ENCODE measurements around the gene CASP9.

Gene CASP9

DNA sequence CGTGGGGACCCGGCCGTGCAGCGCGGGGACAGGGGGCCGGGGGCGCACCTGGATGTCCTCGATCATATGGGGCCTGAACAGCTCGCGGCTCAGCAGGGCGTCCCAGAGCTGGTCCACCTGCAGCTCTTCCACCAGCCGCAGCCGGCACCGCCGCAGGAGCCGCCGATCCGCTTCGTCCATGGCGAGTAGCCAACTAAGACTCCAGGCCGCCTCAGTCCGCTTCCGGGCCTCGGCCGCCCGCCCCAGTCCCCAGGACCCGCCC is at the start of gene CASP9:
Gene CASP9, minus strand, starts transcription at position 195 of the 262 bp plus-strand sequence. Its CDS starts 15 bp downstream, at position 180.
- DNase-seq (ENCODE audit: low spot score): no peak

DNA sequence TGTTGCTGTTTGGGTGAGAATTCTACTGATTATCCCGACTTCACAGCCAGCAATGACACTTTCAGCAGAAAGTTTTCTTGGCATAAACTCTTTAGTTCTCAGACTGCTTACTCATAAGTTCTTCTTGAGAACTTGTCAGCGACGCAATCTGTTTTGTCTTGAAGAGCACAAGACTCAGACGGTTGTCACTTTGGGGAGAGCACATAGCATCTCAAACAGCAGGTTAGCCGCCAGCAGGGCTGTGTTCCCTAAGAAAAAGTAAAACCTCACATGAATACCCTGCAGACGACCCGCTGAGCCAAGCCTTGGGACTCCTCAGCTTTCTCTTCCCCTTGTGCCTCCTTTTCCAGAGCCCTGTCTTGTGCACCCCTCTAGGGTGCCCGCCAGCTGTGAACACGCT is 49.5 kb upstream of the CASP9 start:
- DNase-seq (ENCODE audit: low spot score): no peak

DNA sequence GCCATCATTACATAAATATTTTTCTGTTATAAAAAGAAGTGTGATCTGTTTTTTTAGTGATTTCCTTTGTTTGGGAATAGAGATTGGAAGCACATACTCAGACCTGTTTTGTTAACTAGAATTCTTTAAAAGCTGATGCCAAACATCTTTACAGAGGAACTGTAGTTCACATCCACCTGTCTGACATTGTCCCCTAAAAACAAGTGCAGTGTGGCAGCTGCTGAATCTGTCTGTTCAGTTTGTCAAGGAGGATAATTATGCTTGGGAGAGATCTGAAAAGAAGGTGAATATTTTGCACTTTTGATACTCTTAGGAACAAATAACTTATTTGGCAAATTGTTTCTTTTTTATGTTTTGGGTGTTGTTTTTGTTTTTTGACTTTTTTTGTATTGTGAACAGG is 47.3 kb upstream of the CASP9 start:
- no peak for DNase-seq (ENCODE audit: low spot score)

DNA sequence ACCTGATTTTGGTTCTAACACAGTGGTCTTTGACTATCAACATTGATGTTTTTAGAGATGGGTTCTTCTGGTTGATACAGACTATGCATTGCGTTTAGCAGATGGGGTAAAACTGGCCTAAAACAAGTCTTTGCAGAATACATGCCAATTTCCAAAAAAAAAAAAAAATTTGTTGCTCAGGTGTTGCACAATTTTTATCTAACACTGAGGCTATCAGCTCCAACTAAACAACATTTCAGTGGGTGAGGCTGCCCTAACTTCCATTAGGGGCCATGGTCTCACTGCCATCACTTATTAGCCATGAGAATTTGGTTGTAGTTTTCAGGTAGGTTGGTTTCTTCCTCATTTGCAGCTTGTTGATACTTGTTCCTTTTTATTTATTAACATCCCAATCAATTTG is 46.8 kb upstream of the CASP9 start:
- no peak for DNase-seq (ENCODE audit: low spot score)

DNA sequence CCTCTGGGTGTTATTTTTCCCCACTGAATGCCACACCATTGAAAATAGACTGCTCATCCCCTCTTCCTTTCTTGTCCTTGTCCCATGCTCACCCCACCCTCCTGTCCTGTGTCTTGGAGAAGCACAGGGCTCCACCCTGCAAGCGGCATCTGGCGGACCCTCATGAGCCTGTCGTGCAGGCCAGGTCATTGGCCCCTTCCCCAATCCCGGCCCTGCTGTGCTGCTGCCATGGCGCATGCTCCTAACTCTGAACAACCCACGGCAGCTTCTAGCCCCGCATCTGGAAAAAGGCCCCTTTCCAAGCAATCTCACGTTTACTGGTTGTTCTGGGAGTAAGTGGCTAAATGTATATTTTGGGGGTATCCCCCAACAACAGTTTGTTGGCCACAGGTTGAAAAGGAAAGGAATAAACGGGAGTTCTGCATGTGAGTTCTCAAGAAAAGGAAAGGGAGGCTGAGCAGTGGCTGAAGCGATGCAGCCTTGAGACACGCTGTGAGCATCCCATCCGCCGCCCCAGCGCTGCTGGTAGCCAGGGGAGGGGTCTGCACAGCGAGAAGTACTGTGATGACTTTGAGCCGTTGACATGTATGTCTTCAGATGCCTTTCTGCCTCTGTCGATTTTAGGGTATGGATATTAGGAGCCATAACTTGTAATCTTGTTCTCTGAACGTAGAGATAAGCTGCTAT is 44.5 kb upstream of the CASP9 start:
- no peak for DNase-seq (ENCODE audit: low spot score)

DNA sequence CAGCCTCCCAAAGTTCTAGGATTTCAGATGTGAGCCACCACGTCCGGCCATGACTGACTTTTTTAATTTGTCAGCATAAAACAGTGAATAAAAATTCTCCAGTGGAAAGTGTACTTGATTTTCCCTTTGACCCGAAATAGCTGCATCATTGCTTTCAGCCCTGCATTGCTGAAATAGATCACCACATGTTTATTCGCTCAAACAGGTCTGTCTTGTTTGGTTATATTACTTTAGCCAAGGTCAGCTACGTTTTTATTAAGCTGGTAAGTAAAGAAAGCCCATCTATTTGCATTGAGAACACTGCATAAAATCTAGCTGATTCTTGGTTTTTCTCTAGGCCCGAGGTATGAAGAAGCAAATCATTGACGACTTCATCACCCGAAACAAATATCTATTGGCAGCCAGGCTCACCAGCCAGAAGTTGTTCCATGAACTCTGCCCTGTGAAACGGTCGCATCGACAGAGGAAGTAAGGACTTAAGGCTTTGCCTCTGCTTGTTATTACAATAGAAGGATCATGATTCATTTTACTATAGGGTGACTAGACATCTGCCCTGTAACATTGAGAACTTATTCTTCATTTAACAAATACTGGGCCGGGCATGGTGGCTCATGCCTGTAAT is 35.3 kb upstream of the CASP9 start:
- DNase-seq (ENCODE audit: low spot score): no peak

DNA sequence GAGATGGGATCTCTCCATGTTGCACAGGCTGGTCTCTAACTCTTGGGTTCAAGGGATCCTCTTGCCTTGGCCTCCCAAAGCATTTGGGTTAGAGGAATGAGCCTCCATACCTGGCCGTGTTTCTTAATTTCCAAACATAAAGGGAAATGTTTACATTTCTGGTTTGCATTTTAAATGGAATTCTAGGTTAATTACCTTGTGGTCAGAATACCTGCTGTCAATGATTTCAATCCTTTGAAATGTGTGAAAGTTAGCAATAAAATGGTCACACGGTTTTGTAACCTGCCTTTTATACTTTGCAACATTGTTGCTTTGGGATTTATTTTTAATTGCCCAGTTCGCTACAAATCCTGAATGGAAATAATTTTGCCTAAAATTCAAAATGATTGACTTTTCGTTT is 34.5 kb upstream of the CASP9 start:
- DNase-seq (ENCODE audit: low spot score): no peak

DNA sequence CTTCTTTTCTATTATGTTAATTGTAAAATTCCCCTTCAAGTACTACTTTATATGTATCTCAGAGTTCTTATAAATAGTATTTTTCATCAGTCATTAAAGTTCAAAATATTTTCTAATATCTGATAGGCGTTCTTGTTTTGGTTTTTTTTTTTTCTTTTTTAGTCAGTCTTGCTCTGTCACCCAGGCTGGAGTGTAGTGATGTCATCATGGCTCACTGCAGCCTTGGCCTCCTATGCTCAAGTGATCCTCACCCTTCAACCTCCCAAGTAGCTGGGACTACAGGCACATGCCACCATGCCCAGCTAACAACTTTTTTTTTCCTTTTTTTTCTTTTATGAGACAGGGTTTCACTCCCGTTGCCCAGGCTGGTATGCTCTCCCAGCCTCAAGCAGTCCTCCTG is 33.6 kb upstream of the CASP9 start:
- DNase-seq (ENCODE audit: low spot score): peak; percentile 22

DNA sequence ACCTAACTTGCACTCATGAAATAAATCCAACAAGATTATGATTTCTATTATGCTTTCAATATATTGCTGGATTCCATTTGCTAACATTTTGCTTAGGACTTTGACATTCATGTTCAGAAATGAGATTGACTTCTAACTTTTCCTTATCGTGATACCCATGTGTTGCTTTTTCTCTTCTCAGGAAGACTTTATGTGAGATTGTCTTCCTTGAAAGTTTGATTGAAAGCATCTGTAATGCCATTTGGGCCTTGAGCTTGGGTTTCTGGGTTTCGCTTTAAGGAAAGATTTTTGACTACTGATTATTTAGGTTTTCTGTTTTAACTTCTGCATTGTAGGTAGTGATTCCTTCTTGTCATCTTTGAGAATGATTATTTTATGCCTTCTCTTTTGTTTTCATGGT is 33.0 kb upstream of the CASP9 start:
- DNase-seq (ENCODE audit: low spot score): no peak

DNA sequence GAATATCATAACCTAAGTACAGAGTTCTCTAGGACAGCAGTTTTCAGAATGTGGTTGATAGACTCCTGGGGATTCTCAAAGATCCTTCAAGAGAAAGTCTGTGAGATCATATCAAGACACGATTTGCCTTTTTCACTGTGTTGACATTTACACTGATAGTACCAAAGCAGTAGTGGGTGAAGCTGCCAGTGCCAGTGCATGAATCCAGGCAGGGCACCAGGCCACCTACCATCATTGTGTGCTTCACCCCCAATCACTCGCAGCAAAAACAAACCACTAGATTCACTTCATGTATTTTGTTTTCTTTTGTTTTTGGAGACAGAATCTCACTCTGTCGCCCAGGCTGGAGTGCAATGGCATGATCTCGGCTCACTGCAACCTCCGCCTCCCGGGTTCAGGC is 26.6 kb upstream of the CASP9 start:
- no peak for DNase-seq (ENCODE audit: low spot score)

DNA sequence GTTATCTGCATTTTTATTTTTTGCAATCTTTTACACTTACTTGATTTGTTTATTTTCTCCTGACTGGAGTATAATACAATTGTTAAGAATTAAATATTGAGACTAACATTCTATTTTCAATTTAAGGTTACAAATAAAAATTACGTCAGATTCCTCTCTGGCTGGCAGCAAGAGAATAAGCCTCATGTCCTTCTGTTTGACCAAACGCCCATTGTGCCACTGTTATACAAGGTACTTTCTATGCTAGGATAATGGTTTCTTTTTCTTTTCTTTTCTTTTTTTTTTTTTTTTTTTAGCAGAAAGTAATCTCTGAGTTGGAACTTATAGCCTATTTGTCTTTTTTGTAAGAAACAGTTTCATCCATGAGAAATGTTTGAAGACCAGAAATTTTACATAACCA is 22.6 kb upstream of the CASP9 start:
- DNase-seq (ENCODE audit: low spot score): no peak

DNA sequence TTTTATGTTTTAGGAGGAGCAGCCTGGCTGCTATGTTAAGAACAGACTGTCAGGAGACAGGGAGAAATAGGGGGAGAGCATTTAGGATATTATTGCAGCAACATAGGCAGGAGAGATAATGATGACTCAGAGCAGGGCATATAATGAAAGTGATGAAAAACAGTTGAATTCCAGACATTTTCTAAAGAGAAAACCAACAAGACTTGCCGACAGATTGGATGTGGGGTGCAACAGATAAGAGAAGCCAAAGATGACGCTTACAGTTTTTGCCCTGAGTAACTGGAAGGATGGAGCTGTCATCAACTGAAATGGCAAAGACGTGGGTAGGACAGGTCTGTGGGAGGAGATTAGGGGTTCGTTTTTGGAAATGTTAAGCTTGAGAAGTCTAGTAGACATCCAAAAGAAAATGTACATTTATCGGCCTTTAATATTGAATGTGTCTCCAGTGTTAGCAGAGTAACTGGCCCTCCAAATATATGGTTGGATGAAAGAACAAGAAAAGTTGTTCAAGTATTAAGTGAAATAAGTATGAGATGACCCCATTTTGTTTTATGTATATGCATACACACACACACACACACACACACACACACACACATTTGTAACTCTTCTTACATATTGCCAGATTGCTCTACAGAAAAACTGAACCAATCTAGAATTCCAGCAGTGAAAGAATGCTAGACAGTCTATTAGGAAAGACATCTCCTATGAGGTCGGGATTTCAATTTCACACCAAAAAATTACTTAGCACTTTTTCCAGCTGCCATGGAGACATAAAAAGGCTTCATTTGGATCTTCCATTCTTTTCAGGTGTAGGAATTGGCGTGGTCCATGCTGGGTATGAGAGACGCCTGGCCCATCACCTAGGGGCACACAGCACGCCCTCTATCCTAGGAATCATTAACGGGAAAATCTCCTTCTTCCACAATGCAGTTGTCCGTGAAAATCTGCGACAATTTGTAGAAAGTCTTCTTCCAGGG is 19.9 kb upstream of the CASP9 start:
- no peak for DNase-seq (ENCODE audit: low spot score)

DNA sequence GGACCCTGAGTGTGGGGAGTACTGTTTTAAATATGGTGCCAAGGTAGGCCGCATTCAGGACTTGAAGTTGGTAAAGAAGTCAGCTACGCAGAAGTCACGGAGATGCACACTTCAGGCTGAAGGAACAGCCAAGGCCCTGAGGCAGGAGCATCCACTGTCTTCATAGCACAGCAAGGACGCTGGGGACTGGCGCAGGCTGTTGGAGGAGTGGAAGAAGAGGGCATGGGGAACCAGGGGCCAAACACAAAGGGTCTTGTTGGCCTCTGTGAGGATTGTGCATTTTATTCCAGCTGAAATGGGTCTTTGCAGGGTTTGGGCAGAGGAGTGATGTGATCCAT is 19.2 kb upstream of the CASP9 start:
- no peak for DNase-seq (ENCODE audit: low spot score)

DNA sequence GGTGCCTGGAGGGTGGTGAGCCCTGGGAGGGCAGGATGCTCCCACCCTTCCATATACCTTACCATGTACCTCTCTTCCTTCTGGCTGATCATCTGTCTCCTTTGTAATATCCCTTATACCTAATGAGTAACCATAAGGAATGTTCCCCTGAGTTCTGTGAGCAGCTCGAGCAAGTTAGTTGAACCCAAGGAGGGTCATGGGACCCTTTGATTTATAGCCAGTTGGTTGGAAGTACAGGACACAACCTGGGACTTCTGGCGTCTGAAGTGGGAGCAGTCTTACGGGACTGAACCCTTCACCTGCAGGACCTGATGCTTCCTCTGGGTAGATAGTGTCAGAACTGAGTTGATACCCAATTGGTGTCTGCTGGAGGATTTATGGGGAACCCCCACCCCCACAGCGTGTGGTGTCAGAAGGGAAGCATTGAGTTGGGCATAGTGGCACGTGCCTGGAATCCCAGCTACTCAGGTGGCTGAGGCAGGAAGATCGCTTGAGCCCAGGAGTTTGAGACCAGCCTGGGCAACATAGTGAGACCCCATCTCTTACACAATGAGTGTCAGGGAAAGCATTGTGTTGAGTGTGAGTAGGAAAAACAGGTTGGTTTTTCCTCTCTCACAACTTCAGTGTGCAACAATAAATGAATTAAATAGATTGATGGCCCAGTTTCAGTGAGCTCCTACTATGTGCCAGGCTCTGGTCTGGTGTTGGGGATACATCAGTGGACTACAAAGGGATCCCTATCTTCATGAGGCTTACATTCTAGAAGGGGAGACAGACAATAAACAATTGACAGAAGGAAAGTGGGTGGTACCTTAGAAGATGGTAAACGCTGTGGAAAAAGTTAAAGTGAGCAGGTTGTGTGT is 18.6 kb upstream of the CASP9 start:
- no peak for DNase-seq (ENCODE audit: low spot score)

DNA sequence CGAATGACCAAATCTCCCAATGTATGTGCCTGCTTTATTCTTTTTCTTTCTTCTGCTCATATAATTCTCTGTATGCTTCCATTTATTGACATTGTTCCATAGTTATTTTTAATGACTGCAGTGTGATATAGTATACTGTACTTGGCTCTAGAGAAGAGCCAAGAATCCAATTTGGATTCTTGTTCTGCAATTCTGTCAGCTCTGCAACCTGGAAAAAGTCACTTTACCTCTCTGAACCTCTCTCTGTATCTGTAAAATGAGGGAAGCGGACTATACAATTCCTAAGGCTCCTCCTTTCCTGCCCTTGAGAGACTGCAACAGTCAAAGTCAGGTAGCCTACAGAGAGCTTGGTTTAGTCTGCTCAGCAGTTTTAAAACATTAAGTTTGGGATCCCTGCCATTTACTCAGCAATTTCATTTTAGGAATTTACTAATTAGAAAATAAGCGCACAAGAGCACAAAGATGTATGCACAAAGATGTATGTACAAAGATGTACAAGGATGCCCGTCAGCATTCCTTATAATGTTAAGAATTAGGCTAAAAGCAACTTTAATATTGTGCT is 17.3 kb upstream of the CASP9 start:
- DNase-seq (ENCODE audit: low spot score): no peak

DNA sequence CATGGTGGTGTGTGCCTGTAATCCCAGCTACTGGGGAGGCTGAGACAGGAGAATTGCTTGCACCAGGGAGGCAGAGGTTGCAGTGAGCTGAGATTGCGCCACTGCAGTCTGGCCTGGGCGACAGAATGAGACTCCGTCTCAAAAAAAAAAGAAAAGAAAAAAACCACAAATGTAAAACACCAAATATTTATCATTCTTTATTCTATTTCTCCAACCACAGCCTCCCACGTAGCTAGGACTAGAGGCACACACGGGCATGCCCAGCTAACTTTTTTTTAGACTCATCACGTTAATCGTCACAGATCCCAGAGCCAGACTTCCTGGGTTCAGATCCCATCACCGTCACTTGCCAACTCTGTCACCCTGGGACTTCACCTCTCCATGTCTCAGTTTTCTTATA is 16.2 kb upstream of the CASP9 start:
- no peak for DNase-seq (ENCODE audit: low spot score)

DNA sequence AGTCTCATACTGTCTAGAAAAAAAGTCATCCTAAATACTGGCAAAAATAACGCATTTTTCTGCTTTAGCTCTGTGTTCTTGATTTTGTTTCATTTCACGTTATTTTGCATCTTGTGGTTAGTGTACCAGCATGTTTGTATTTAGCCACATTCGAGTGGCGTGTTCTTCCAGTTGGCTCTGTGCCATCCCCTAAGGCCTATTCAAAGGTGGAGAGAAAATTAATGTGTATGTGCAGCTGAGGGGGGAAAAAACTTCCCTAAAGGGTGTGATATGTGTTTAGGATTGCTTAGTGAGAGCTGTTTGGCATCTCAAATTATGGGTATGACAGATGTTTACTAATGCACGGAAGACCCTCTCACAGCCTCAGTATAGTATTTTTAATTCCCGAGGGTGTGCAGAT is 14.8 kb upstream of the CASP9 start:
- DNase-seq (ENCODE audit: low spot score): no peak

DNA sequence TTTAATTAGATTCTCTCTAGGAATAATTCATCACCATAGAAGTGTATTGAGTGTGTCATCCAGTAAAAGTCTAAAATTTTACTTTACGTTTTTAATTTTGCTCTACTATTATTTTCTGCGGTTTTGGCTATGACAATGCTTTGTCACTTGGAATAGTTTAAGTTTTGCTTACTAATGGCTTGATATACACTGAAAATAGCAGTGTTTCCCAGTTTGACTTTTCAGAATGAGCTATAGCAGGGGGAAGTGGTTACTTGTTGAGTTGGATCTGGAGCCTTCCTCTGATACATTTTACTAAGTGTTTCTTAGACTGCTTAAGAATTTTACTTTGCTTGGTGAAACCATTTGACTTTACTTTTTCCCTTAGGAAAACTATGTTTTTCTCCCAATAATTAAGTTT is 7.7 kb upstream of the CASP9 start:
- no peak for DNase-seq (ENCODE audit: low spot score)

DNA sequence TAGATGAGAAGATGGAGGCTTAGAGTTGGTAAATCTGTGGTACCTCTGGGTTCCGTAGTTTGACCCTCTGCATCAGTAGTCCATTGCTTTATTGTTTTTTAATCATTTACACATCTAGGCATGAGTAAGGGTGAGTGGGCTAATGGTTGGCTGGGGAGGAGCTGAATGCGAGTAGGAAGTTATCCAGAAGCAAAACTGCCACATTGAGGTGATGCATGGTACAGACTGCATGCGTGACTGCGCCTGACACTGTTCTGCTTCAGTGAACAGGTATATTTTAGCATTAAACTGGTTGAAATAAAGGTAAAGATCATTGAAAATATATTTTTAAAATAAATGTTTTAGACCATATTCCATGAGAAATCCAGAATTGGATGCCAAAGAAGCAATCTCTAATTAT is 7.0 kb upstream of the CASP9 start:
- no peak for DNase-seq (ENCODE audit: low spot score)

DNA sequence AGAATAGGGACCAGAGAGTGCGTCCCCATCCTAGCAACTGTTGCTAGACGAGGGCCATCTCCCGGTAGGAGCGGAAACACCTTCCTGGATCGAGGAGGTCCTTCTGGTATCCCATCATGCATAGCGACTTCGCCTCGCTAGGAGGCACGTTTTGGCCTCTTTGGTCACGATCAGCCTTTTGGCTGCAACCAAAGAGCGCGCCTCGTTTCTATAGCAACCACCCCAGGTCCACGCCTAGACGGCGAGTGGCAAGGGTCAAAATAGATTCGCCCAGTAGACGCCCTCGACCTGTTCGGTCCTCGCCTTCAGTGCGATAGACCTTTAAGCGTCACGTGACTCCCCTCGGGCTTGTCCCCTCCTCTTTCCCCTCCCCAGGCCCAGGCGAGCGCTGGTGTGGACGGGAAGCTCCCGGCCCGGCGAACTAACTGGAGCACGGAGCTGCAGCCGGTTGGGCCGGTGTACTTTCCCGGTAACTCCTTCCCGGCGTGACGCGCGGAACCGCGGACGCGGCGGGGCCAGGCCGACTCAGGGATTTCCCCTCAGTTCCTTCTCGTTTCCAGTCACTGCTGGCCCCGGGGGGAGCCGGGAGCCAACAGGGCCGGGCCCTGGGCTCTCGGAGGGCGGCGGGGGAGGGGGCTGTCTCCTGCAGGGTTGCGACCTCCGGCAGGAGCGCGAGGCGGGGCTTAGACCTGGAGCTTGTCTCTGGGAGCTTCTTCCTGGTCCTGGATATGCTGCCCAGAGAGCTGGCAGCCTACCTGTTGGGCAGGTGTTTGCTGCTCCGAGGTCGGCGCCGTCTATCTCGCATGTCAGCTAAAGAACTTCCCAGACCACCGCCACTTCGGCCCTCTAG is 2.7 kb upstream of the CASP9 start, which contains the start of gene DNAJC16:
Gene DNAJC16, plus strand, starts transcription at position 359 of the 850 bp plus-strand sequence. CDS start 2,258 bp downstream, outside the sequence.
- DNase-seq (ENCODE audit: low spot score): peak; percentile 100

DNA sequence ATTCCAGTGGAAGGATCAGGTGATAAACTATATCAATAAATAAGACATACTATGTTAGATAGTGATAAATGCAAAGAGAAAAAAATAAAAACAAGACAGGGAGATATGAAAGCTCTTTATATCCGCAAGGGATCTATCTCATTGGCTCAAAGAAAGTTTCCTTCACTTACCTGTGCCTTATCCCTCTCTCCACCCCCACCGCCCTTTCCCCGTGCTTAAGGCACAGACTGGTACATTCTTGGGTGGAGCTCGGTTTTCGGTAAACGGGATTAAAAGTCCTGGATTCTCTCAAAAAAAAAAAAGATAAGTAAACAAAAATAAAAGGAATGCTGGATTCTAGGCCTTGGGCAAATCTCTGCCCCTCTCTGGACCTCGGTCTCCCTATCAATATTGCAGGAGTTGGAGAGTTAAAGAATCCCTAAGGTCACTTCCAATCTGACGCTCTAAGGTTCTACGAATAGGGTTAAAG is 2.0 kb upstream of the CASP9 start:
- DNase-seq (ENCODE audit: low spot score): no peak

Measured in RKO (cell line).